K562 (cell line): ENCODE measurements around the gene PRPF8. TPM values are rescaled to one million over a fixed set of nuclear protein-coding genes. Genes with fewer than 3 reads are reported as not detected.
A peak's percentile ranks its signal among the peaks of the same experiment; 100 is the strongest.

Source experiments
- ATAC-seq: fragments of 200-7000 bp; cut with Tn5 transposase; 3 replicates; pipeline ENCODE4 v1.9.1; 2020; ENCODE audit warnings: moderate library complexity
- BruUV-seq: library from RNA; stranded (reverse); fragments of 400-500 nt; replicated peaks from 2 replicates; lab custom pipeline; 2021; lab: Mats Ljungman, UMichigan
- CTCF ChIA-PET: fragments of 300-600 bp; formaldehyde crosslinking; extraction: SDS; loops from one replicate; lab custom pipeline; 2021; ENCODE audit warnings: low intra/inter-chr PET ratio; lab: Yijun Ruan, JAX
- POLR2A ChIA-PET: fragments of 300-600, 350-650 bp; sonication (Branson Sonifier 250); formaldehyde crosslinking; extraction: SDS; loops from one replicate; lab custom pipeline; 2021; ENCODE audit warnings: antibody characterized with exemption, inconsistent platforms; lab: Yijun Ruan, JAX
- DNase-seq, 4 experiments: peaks; one replicate each; pipeline versions ENCODE4 v3.0.0 to v3.0.0-alpha.2; 2011 to 2018; ENCODE audit warnings: low spot score in 3 of 4, mixed read lengths in 3 of 4; ENCODE audit errors: extremely low read depth in 1 of 4
- FAIRE-seq: peaks from 2 replicates; lab custom pipeline; 2011; peaks lifted over from hg19 to GRCh38; lab: Jason Lieb, UNC
- H2AFZ ChIP-seq: 2 replicates; pipeline ENCODE4 v1.6.0; 2011; ENCODE audit warnings: low read depth, low read length, control low read depth, inconsistent platforms
- H3K27ac ChIP-seq: fragments of 200-600 bp; 3 replicates; pipeline ENCODE4 v1.8.0; 2011; ENCODE audit warnings: low read depth, mild to moderate bottlenecking, control low read depth, inconsistent platforms, low read length, moderate library complexity, mixed read lengths; ENCODE audit errors: extremely low read depth
- H3K27me3 ChIP-seq, 2 experiments: fragments of 300-600 bp in 1 of 2; 2 replicates in 1 of 2; 3 replicates in 1 of 2; pipeline versions ENCODE4 v1.6.0 to v1.8.0; 2011; ENCODE audit warnings: inconsistent platforms in 2 of 2, low read length in 2 of 2, mild to moderate bottlenecking in 1 of 2, mixed read lengths in 1 of 2, moderate library complexity in 1 of 2; ENCODE audit not compliant: control insufficient read depth in 2 of 2, insufficient read depth in 2 of 2
- H3K36me3 ChIP-seq: fragments of 300-600 bp; 3 replicates; pipeline ENCODE4 v1.8.0; 2011; ENCODE audit warnings: mild to moderate bottlenecking, low read length, inconsistent platforms; ENCODE audit not compliant: control insufficient read depth, insufficient read depth
- H3K4me1 ChIP-seq, 2 experiments: fragments of 200-600 bp in 1 of 2; replicated peaks in 1 of 2; 2 replicates in 1 of 2; 3 replicates in 1 of 2; pipeline versions ENCODE4 v1.5.1 to v1.8.0; 2011; ENCODE audit warnings: inconsistent platforms in 2 of 2, low read length in 2 of 2, mild to moderate bottlenecking in 1 of 2, mixed read lengths in 1 of 2, moderate library complexity in 1 of 2; ENCODE audit not compliant: control insufficient read depth in 2 of 2, insufficient read depth in 2 of 2
- H3K4me2 ChIP-seq: 2 replicates; pipeline ENCODE4 v1.6.1; 2011; ENCODE audit warnings: low read length, control low read depth, inconsistent platforms, mixed read lengths; ENCODE audit not compliant: insufficient read depth
- H3K4me3 ChIP-seq: fragments of 200-600 bp; sonication (generic), shearing (Covaris generic); 2 replicates; pipeline ENCODE4 v1.5.1; 2016; ENCODE audit warnings: control low read depth, inconsistent platforms
- H3K79me2 ChIP-seq: fragments of 200-600 bp; 3 replicates; pipeline ENCODE4 v1.8.0; 2011; ENCODE audit warnings: low read length, inconsistent platforms; ENCODE audit not compliant: control insufficient read depth, insufficient read depth
- H3K9ac ChIP-seq, 2 experiments: 2 replicates each; pipeline versions ENCODE4 v1.6.0 to v1.6.1; 2011; ENCODE audit warnings: low read depth in 2 of 2, low read length in 2 of 2, control low read depth in 1 of 2, inconsistent platforms in 1 of 2, mild to moderate bottlenecking in 1 of 2, mixed read lengths in 1 of 2; ENCODE audit not compliant: insufficient read depth in 1 of 2
- H3K9me1 ChIP-seq: one replicate; pipeline ENCODE4 v1.6.0; 2011; ENCODE audit warnings: inconsistent platforms, mild to moderate bottlenecking, low read length, moderate library complexity; ENCODE audit not compliant: control insufficient read depth, insufficient read depth
- H3K9me3 ChIP-seq: replicated peaks from 2 replicates; pipeline ENCODE4 v1.5.1; 2011; ENCODE audit warnings: low read depth, low read length, inconsistent platforms; ENCODE audit not compliant: control insufficient read depth, insufficient read depth
- H4K20me1 ChIP-seq: replicated peaks from 2 replicates; pipeline ENCODE4 v1.6.1; 2011; ENCODE audit warnings: low read length, inconsistent platforms, mixed read lengths; ENCODE audit not compliant: control insufficient read depth, insufficient read depth
- ARID4B ChIP-seq: sonication (generic); formaldehyde crosslinking; IDR thresholded peaks from 2 replicates; pipeline ENCODE4 v1.8.0; 2022; ENCODE audit warnings: mild to moderate bottlenecking, missing genetic modification reagents
- BCOR ChIP-seq: fragments of 450-650 bp; IDR thresholded peaks from 2 replicates; pipeline ENCODE4 v1.6.1; 2016
- HDAC3 ChIP-seq: fragments of 450-650 bp; IDR thresholded peaks from 2 replicates; pipeline ENCODE4 v1.6.1; 2018; ENCODE audit warnings: borderline replicate concordance, mild to moderate bottlenecking, moderate library complexity; ENCODE audit not compliant: partially characterized antibody
- IRF2 ChIP-seq: sonication (generic); formaldehyde crosslinking; IDR thresholded peaks from 2 replicates; pipeline ENCODE4 v1.8.1; 2022; ENCODE audit warnings: mild to moderate bottlenecking, missing genetic modification reagents
- NCOR1 ChIP-seq: fragments of 450-650 bp; IDR thresholded peaks from 2 replicates; pipeline ENCODE4 v1.6.1; 2016; ENCODE audit warnings: mild to moderate bottlenecking, moderate library complexity
- NELFE ChIP-seq: IDR thresholded peaks from 2 replicates; pipeline ENCODE4 v1.6.1; 2011; ENCODE audit warnings: mild to moderate bottlenecking; ENCODE audit not compliant: insufficient read depth, insufficient read length
- SNIP1 ChIP-seq: fragments of 450-650 bp; IDR thresholded peaks from 2 replicates; pipeline ENCODE4 v1.7.1; 2017; ENCODE audit warnings: low read depth, mild to moderate bottlenecking
- STAT5B ChIP-seq: fragments of 250-450 bp; sonication (Bioruptor Pico); IDR thresholded peaks from 2 replicates; pipeline ENCODE4 v1.8.0; 2021; ENCODE audit warnings: mild to moderate bottlenecking, inconsistent platforms
- YY1 ChIP-seq, 3 experiments: IDR thresholded peaks; 2 replicates each; pipeline ENCODE4 v1.6.1; 2011; ENCODE audit warnings: low read length in 2 of 3, mild to moderate bottlenecking in 2 of 3, moderate library complexity in 2 of 3, borderline replicate concordance in 1 of 3, control low read depth in 1 of 3, low read depth in 1 of 3; ENCODE audit not compliant: insufficient read depth in 3 of 3, insufficient replicate concordance in 2 of 3, control insufficient read depth in 1 of 3, insufficient read length in 1 of 3; ENCODE audit errors: extremely low read depth in 1 of 3
- ZBTB26 ChIP-seq: fragments of 450-650 bp; formaldehyde crosslinking; IDR thresholded peaks from 2 replicates; pipeline ENCODE4 v1.4.0; 2022; ENCODE audit warnings: missing genetic modification characterization
- ZEB2 ChIP-seq: fragments of 450-650 bp; IDR thresholded peaks from 2 replicates; pipeline ENCODE4 v1.6.1; 2016
- ZNF274 ChIP-seq: IDR thresholded peaks from 2 replicates; pipeline ENCODE4 v1.6.1; 2011; ENCODE audit warnings: low read depth, mild to moderate bottlenecking, low read length, moderate library complexity, borderline replicate concordance
- ZSCAN29 ChIP-seq: fragments of 450-650 bp; IDR thresholded peaks from 2 replicates; pipeline ENCODE4 v1.6.1; 2017
- WGBS: fragments of 100-300 bp; shearing (Covaris generic); methylation state at CpG from one replicate; pipeline ENCODE4 v1.1.6; 2016; ENCODE audit warnings: low coverage, mixed read lengths; ENCODE audit not compliant: insufficient coverage; ENCODE audit errors: missing lambda C conversion rate; 5-methylcytosine and 5-hydroxymethylcytosine counted together
- in situ Hi-C: fragments of 300-500 bp; cut with MboI; formaldehyde crosslinking; loops from 4 replicates; pipeline ENCODE4 v1.15.0; 2018; ENCODE audit warnings: inconsistent platforms, mixed read lengths
- intact Hi-C: fragments of 100-400 bp; cut with micrococcal nuclease; formaldehyde crosslinking; loops from 2 replicates; pipeline ENCODE4 v1.14.2; 2022
- polyA plus RNA-seq, 8 experiments: library from polyadenylated mRNA; depleted of rRNA in 4 of 8; stranded (reverse) in 5 of 8; unstranded in 3 of 8; fragments of >200 nt; fragmentation: Nextera tagmentation in 2 of 8; fragmentation: Illumina TruSeq in 1 of 8; extraction: Ambion mirVana in 2 of 8; extraction: Trizol in 1 of 8; gene quantifications; 2 replicates each; pipeline versions ENCODE4 v1.2.1 to v1.2.3, GENCODE V29; 2011 to 2014; ENCODE audit warnings: inconsistent platforms in 1 of 8, missing spikeins in 1 of 8
- total RNA-seq, 7 experiments: library from RNA; depleted of rRNA in 6 of 7; stranded (reverse); fragments of >200 nt in 6 of 7; fragmentation: Illumina TruSeq in 2 of 7; extraction: Trizol in 2 of 7; gene quantifications; 2 replicates each; pipeline versions ENCODE4 v1.2.1 to v1.2.3, GENCODE V29; 2011 to 2021; ENCODE audit warnings: low replicate concordance in 1 of 7
- TF ChIP-seq, protein P1 (sequence below): fragments of 450-650 bp; IDR thresholded peaks from 2 replicates; pipeline ENCODE4 v1.7.1; 2018; ENCODE audit warnings: mild to moderate bottlenecking, low read depth; ENCODE audit not compliant: partially characterized antibody

The PRPF8 gene
- total and polyA plus RNA-seq, 9 of the 15 experiments (the other 6 are each of a cell fraction or from before 2014, with no cell fraction given), result 64.3 to 294 (median 85.9) TPM

DNA sequence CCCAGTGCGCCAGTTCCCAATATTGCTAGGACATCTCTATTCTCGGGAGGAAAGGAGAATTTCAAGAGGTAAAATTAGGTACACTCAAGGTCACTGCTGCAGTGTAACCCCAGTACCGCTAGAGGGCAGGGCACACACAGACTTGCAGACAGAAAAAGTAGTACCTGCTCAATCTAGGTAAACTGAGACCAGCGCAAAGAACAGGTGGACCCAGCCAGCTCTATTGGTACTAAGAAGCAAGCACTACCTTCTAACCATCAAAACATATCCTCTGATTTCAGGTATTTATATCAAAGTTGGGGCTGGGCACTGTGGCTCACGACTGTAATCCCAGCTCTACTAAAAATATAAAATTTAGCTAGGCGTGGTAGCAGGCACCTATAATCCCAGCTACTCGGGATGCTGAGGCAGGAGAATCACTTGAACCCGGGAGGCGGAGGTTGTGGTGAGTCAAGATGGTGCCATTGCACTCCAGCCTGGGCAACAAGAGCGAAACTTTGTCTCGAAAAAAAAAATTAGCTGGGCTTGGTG, 36.3 kb upstream of the PRPF8 start:
- DNase-seq, result peak in 1 of 4 experiments; percentile 69
- Histone ChIP-seq H4K20me1 (no peaks in the 10 kb centered on the region), H3K36me3 (no peaks in the 10 kb centered on the region), H3K9ac (no peak overlapping the region), H3K4me2 (no peak overlapping the region), H3K27ac (no peak overlapping the region), H3K79me2 (peaks cover 12% of the 10 kb centered on the region; the same call in 2 of the 3 replicates), H2AFZ (no peak overlapping the region), H3K4me1 (peaks cover 22 to 36% of the 10 kb centered on the region in 2 experiments; a peak in 4 of 5 replicates), H3K27me3 (no peaks in the 10 kb centered on the region), H3K9me3 (no peaks in the 10 kb centered on the region), H3K4me3 (no peak overlapping the region), H3K9me1 (no peaks in the 10 kb centered on the region)
- in situ Hi-C loops (no loop called here), intact Hi-C loops (loop anchor here (5.0 kb wide), 1 partner anchor 61 kb away; no protein-coding TSS in a partner anchor)
- CTCF ChIA-PET, result interaction anchor here (2.0 kb wide), 1 partner anchor 63 kb away, joined by 7 read pairs; no protein-coding TSS in a partner anchor
- ATAC-seq, result no peak
- no TSS peak for BruUV-seq
- WGBS, result 32% methylated on average over 11 of the region's 11 CpGs
- peak; percentile 86 for FAIRE-seq
- POLR2A ChIA-PET, result interaction anchor here (1.5 kb wide), 1 partner anchor 10 kb away, joined by 4 read pairs; no protein-coding TSS in a partner anchor
- TF ChIP-seq ZBTB26 (CRISPR knock-in tag) (no peak), ZNF274 (no peak), ZSCAN29 (no peak), SNIP1 (no peak), ZEB2 (no peak), STAT5B (no peak), BCOR (peak; percentile 82), ARID4B (CRISPR knock-in tag) (no peak), NELFE (no peak), HDAC3 (no peak), NCOR1 (0 out of 2 replicates have a peak, but pooled peaks have one; percentile 8), YY1 (IDR thresholded peaks at IDR 0.05; ENCODE audit: borderline replicate concordance in 1 of 3, control insufficient read depth in 1 of 3, extremely low read depth in 1 of 3, insufficient read depth in 3 of 3, insufficient read length in 1 of 3, insufficient replicate concordance in 2 of 3, low read depth in 1 of 3, low read length in 2 of 3) (no peak), IRF2 (no peak)
- TF ChIP-seq, protein P1, sequence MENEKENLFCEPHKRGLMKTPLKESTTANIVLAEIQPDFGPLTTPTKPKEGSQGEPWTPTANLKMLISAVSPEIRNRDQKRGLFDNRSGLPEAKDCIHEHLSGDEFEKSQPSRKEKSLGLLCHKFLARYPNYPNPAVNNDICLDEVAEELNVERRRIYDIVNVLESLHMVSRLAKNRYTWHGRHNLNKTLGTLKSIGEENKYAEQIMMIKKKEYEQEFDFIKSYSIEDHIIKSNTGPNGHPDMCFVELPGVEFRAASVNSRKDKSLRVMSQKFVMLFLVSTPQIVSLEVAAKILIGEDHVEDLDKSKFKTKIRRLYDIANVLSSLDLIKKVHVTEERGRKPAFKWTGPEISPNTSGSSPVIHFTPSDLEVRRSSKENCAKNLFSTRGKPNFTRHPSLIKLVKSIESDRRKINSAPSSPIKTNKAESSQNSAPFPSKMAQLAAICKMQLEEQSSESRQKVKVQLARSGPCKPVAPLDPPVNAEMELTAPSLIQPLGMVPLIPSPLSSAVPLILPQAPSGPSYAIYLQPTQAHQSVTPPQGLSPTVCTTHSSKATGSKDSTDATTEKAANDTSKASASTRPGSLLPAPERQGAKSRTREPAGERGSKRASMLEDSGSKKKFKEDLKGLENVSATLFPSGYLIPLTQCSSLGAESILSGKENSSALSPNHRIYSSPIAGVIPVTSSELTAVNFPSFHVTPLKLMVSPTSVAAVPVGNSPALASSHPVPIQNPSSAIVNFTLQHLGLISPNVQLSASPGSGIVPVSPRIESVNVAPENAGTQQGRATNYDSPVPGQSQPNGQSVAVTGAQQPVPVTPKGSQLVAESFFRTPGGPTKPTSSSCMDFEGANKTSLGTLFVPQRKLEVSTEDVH, result no peak
